Endometrial microvascular endothelial cells (primary cell): ENCODE measurements around the gene TMBIM4. TPM values are rescaled to one million over a fixed set of nuclear protein-coding genes. Genes with fewer than 3 reads are reported as not detected.
"Not testable (repeated sequence)": the region's sequence is repeated elsewhere in the genome, so short reads cannot be mapped to it uniquely, and the experiment has no call there.

Source experiments
- in situ Hi-C: cut with HindIII; loops from 2 replicates; pipeline ENCODE4 v1.10.0; 2017; ENCODE audit warnings: low sequenced_read_pairs, low pct_unique_long_range_greater_than_20kb; ENCODE audit errors: inconsistent ontology term
- total RNA-seq: library from RNA; depleted of rRNA; stranded (reverse); fragments of >200 nt; gene quantifications from one replicate; pipeline ENCODE4 v1.2.3, GENCODE V29; 2015; ENCODE audit errors: inconsistent ontology term

TMBIM4 gene, protein sequence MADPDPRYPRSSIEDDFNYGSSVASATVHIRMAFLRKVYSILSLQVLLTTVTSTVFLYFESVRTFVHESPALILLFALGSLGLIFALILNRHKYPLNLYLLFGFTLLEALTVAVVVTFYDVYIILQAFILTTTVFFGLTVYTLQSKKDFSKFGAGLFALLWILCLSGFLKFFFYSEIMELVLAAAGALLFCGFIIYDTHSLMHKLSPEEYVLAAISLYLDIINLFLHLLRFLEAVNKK
- total RNA-seq: 137 TPM

DNA sequence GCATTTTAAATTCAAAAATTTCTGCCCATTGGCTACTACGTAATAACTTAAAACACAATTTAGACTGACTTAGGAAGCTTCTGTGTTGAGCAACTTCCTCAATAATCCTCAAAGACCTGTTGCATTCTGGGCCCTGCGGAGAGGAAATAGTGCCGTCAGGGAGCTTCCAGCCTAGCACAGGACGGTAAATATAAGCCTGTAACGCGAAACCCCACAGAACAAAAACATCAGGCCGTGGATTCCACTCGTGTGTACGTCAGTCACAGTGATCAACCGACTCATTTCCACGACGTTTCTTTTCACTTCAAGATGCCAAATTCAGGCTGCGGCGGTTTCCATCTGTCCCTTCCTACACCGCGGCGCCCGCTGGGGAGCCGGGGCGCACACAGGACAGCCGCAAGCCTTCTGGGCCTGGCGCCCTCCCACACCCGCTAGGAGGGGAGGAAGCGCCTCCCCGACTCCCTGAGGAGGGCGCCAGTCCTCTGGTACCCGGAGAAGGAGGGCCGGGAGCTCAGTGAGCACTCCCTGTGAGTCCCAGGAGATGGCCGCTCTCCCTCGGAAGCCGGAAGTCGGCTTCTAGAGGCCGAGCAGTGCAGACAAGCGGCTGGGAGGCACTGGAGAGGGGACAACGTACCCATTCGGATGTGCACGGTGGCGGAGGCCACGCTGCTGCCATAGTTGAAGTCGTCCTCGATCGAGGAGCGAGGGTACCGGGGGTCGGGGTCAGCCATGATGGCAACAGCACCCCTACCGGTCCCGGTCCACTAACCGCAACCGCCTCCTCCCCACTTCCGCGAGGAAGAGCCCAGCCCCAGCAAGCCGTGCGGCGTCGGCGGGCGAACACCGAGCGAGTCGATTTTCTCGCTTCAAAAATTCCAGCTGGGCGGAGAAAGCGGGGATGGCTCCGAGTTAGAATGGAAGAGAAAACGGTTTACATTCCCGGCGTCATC is at the start of gene TMBIM4:
TMBIM4 (minus strand) TSS at position 776 of the 950 bp plus-strand sequence; CDS start at position 731, 45 bp downstream.
- in situ Hi-C loops: no loop called here

DNA sequence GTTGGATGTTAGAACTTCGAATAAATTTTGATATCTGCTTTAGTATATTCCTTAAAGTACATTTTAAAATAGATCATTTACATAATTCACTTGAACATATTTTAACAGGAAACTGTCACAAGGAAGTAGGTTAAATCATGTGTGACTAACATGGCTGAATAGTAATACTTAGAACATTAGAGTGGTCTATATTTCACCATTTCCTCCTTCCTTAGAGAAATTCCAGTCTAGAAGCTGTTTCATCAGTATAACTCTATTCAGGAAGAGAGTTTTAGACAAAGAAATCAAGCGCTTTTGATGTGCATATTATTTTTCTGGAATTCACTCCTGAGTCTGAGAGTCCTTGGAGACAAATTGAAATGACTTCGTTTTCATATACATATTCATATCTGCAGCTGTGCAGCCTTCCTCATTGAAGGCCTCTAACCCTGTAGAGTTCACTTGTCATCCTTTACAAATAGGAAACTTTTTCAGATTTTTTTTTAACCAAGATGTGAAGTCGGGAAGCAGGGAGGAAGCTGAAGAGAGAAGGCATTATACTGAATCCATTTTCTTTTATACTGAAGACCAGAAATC is 47.6 kb upstream of the TMBIM4 start:
- in situ Hi-C loops: no loop called here

DNA sequence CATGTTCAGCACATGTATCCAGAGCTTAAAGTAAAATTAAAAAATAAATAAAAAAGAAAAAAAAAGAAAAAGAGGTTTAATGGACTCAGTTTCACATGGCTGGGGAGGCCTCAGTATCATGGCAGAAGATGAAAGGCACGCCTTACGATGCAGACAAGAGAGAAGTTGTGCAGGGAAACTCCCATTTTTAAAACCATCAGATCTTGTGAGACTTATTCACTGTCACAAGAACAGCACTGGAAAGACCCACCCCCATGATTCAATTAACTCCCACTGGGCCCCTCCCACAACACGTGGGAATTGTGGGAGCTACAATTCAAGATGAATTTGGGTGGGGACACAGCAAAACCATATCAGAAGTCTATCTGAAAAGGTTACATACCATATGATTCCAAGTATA is 43.2 kb upstream of the TMBIM4 start:
- in situ Hi-C loops: not testable (repeated sequence)

DNA sequence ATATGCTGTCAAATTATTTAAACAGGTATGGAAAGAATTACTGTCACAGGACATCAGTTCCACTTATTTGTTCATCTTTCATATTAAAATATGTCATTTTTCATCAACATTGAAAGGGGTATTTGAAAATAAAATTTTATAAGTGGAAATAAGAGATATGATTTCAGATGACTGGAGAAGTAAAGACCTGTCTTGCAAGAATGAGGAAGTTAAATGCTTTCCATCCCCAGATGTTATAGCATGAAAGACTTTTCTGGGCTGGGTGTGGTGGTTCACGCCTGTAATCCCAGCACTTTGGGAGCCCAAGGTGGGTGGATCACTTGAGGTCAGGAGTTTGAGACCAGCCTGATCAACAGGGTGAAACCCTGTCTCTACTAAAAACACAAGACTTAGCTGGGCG is 41.8 kb upstream of the TMBIM4 start:
- in situ Hi-C loops: not testable (repeated sequence)

DNA sequence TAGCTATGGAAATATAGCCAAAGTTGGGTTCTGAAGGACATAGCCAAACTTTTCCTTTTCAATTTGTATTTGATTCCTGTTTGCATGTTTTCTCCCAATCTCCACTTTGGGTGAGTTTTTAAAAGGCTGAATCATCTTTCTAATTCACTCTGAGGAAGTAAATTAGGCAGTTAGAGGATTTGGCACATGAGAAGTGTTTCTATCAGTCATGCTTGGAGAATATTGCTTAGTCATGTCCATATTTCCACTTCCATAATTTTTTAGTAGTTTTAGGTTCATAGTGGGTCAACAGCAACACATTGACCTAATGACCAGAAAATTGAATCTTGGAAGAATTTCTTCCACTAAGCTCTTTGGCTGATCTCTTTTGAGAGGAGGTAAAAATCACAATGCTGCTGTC is 41.0 kb upstream of the TMBIM4 start:
- in situ Hi-C loops: no loop called here

DNA sequence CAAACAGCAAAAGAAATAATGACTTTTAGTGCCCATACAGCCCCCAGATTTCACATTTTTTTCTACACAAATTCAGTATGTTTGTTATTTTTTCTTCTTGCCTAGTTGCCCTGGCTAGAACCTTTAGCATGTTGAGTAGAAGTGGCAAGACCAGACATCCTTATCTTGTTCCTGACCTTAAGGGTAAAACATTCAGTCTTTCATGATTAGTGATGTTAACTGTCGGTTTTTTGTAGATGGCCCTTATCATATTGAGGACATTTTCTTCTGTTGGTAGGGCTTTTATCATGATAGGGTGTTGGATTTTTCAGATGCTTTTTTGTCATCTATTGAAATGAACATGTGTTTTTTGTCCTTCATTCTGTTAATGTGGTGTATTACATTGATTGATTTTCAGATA is 36.3 kb upstream of the TMBIM4 start:
- in situ Hi-C loops: no loop called here

DNA sequence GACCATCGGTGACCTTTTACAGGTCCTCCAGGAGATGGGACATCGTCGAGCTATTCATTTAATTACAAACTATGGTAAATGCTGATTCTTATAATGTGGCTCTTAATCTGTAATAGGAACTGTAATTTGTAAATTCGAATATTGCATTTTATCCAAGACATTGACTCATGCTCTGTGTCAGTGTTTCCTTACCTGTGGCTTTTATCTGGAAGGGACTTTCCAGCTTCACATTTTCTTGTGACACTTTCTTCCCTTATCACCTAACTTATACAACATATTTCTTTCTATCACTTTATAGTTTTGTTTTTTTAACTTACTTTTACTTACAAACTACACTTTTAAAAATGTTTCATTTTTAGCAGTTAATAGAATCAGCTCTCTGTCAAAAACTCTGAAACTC is 34.0 kb upstream of the TMBIM4 start:
- in situ Hi-C loops: no loop called here

DNA sequence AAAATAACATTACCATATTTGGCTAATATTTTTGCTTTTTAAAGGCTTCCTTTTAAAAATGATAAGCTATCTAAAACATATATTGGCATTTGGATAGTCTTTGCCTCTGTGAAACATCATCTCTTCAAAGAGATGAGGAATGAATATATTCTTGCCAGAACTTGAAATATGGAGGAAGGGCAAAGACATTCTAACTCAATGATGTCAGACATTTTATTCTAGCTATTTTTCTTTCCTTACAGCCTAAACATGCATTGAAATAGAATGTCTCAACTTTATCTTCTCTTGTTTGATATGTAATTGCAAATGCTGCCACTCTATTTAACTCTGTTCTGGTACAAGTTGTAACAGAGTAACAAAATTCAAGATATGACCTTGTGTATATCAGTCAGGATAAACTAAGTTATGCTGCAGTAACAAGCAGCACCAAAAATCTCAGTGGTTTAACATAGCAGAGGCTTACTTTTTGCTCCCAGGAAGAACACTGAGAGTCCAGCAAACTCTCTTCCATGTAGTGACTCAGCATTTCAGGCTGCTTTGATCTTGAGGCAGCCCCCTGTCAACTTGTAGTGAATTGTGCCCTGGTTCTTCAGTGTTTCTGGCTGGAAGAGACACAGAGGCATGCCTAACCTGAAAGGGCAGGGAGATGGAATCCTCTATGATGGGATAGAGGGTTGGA is 30.2 kb upstream of the TMBIM4 start:
- in situ Hi-C loops: no loop called here

DNA sequence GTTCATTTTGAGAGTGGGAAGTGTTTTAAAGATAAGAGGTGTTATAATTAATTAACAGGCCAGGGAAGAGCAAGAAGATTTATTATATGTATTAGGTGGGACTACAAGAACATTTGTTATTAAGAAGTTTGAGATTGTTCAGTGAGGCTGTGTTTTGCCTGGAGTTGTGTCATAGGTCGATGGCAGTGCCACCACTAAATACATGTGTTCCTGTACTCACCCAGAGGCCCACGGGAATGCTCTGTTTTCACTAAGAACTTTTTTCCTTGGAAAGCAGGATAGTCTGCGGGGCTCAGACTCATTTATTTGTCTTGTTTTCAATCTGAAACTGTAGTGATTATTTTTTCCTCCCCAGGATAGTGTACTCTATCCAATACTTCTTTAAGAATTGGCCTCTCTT is 29.3 kb upstream of the TMBIM4 start:
- in situ Hi-C loops: no loop called here

DNA sequence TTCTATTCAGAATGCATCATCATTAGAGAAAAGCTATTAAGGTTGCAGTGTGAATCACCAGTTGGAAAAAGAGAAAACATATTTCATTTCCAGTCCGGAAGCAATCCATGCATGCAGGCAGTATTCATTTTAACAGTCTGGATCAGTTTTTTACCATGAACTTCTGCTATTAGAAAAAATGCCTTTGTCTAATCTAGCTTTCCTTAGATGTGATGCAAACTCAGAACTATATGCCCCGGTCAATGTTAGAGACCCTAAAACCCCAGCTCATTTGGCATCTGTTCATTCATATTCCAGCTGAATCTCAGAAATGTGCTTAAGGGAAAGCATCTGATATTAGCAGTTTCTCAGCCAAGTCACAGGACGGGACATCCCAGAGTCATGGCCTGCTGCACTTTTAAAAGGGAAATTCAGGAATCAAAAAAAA is 27.7 kb upstream of the TMBIM4 start:
- in situ Hi-C loops: no loop called here

DNA sequence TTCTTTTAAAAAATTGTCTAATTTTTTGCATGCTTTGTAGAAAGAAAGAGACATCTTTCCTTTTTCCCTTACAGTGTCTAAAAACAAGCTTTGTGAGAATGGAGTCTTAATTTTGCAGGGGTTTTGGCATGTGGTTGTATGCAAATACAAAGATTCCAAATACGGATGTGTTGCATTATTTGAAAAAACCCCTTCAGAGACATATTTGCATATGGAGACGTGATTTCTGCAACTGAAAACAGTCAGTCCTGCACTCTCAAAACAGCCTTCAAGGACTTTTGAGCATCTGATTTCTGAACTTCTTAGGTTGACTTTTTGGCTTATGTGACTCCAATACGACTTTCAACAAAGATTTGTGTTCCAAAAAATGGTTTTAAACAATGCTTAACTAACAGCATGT is 27.0 kb upstream of the TMBIM4 start:
- in situ Hi-C loops: no loop called here

DNA sequence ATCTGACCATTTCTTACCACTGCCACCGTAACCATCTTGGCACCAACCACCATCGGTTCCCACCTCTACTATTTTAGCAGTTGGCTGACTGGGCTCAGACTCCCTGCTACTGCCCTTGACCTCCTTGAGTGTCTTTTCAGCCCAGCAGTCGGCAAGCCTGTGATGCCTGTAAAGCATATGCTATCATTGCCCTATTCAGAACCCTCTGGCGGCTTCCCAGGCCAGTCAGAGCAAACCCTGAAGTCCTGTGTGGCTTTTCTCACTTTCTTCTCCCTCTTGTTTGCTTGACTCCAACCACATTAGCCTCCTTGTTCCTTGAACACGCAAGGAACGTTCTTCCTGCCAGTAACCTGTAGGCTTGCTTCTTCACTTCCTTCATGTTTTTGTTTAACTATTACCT is 25.4 kb upstream of the TMBIM4 start:
- in situ Hi-C loops: no loop called here

DNA sequence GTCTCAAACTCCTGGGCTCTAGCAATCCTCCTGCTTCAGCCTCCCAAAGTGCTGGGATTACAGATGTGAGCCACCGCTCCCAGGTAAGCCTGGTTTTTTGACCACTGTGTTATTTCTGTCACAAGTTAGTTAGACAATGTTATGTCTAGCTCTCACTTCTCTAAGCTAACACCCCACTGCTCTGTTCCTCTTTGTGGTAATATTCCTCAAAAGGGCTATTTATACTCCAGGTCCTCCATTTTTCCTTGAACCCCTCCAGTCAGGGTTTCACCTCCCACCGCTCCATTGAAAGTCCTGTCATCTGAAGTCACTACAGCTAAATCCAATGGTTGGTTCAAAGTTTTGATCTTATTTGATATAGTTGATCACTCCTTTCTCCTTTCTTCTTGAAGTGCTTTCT is 24.3 kb upstream of the TMBIM4 start:
- in situ Hi-C loops: no loop called here

DNA sequence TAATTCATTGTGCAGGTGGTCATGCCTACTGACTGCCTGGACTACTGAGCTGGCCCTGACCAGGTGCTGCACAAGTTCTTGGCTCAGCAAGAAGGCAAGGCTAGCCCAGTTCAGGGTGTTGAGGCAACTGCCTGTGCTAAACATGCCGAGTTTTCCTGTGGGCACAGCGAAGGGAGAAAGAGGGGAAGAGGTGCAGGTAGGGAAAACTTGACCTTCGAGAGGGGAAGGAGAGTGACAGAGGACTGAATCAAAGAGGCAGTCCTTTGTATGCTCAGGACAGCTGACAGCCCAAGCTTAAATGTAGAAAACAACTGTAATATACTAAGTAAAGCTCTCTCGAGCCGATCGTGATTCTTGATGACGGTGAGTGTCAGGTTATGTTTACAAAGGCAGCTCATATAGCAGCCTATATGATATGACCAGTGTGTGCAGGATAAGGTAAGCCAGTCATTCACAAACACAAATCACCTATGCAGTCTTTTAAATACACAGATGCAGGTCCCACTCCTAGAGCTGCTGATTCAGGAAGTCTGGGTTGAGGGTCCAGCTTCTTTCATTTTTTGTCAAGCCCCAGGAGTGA is 21.8 kb upstream of the TMBIM4 start:
- in situ Hi-C loops: no loop called here

DNA sequence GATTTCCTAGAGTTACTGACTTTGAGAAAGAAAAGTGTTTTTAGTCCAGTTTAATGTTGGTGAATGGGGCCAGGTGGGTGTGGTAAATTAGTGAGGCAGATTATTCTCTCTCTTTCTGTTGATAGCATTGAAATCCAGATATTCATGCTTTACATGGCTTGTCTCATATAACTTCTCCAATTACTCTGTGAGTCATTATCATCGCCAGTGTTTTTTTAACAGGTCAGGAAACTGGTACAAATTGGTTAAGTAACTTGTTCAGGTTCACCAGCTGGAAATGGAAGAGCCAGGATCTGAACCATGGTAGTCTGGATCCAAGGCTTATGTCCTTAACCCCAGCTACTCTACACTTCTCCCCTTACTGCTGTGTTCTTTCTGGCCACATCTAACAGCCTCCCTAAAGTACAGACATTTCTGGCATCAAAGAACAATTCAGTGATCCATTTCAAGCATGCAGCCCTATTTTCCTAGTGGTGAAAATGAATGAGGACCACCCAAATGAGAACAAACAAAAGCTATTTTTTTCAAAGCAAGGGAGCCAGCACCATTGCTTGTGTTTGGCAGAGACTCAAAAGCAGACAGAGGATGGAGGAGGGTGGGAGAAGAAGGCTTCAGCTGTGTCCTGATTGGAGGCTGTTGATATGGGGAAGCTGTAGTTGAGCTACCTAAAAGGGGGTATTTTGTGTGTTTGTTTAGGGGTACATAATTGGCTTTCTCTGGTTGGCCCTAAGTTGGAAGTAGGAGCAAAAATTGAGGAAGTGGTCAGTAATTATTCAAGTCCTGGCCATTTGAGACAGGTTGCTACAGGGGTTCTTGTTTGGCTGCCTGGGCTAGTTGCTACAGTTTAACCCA is 20.9 kb upstream of the TMBIM4 start:
- in situ Hi-C loops: no loop called here

DNA sequence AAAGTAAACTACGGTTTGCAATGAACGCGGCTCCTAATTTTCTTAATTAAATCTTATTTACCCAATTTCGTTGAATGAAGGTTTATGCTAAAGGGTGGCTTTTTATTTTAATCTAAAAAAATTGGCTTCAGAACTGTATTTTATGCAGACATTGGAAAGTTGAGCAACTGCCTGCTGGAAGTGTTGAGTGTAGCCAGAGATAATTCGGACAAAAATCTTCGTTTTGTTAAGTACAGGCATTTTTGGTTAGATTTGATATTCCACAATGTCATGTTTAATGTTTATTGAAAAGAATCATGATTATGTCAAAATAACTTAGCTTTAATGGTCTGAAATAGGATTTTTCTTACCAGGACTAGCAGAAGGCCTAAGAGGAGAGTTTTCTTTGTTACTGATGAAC is 20.1 kb upstream of the TMBIM4 start:
- in situ Hi-C loops: no loop called here

DNA sequence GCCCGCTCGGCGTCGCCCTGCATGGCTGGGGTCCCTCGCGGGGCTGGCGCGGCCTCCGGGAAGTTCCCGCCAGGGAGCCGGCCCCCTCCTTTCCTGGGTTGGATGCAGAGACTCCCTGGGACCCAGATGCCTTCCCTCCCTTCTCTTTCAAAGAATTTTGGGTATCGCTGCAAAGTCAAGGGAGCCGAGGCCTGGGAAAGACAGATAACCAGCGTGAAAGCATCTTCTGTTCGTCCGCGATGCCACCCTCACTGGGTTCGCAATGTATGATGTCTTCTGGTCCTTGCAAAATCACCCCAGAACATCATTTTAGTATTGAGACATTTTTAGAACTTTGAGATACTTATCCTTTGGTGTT is 19.7 kb upstream of the TMBIM4 start:
- in situ Hi-C loops: no loop called here
